HG03066 (cell line): ENCODE data around the gene FRRS1L.
"Not testable (repeated sequence)": the region's sequence is repeated elsewhere in the genome, so short reads cannot be mapped to it uniquely, and the experiment has no call there.

Source experiments
- ATAC-seq: cut with Tn5 transposase; IDR thresholded peaks from one replicate; pipeline ENCODE4 v1.9.1; 2021; ENCODE audit warnings: low read depth; ENCODE audit not compliant: unreplicated experiment

FRRS1L gene

DNA sequence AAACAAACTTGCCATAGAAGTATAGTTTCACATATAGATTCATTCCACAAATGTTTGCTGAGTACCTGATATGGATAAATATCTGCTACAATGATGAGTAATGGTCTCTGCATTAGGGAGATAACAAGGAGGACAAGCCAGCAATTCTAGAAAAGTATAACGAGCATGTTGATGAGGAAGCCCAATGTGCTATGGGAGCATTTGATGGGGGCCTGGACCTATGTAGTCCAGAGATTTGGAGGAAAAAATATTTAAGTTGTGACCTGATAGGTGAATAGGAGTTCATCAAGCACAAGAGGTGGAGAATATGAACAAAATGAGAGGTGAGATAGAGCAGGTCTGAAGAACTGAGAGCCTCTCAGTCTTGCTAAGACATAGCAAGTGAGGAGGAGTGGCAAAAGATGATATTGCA, 32.9 kb downstream of the FRRS1L start:
- ATAC-seq: no peak

DNA sequence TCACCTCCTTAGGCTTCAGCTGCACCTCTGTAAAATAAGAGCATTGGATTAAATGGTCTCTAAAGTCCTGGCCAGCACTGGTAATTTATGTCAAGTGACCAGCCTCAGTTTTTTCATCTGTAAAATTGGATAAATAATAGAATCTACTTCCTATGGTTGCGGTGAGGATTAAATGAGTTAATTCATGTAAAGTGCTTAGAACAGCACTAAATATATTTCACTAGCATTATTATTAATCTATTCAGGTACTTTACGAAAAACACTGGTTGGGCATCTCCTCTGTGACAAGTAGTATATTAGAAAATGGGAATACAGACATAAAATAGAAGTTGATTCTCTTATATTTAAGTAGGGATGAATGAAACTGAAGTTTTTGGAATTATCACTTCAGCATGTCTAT, 33.5 kb downstream of the FRRS1L start:
- ATAC-seq: no peak

DNA sequence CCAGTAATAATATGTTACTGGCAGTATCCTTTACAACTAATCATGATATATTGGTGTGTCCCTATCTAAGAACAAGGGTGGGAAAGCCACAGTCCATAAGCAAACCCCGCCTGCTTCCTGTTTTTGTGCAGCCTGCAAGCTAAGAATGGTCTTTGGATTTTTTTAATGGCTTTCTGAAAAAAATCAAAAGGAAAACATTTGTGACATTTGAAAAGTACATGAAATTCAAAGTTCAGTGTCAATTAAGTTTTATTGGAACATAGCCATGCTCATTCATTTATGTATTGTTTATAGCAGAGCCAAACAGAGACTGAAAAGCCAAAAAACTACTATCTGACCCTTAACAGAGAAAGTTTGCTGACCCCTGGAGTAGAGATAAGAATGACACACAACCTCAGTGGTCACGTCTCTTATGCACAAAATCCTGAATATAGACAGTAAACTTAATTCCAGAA, 34.5 kb downstream of the FRRS1L start:
- no peak for ATAC-seq

GRCh38 chr9:109129470-109130197, 37.4 kb downstream of the FRRS1L start:
- ATAC-seq: no peak

DNA sequence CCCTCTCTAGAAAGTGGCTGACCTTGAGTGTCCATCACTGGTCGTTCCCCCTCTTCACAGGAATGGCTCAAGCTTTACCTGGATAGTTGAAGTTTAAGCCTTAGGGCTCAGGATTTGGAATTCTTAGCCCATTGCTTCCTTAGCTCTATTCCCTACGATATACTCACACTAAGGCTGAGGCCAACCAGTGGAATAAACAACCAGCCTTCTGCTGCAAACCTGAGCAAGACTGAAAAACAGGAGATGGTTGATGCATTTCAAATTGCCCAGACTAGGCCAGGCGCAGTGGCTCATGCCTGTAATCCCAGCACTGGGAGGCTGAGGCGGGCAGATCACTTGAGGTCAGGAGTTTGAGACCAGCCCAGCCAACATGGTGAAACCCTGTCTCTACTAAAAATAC, 40.4 kb downstream of the FRRS1L start:
- ATAC-seq: not testable (repeated sequence)

GRCh38 chr9:109124121-109124520, 42.9 kb downstream of the FRRS1L start:
- ATAC-seq: no peak

DNA sequence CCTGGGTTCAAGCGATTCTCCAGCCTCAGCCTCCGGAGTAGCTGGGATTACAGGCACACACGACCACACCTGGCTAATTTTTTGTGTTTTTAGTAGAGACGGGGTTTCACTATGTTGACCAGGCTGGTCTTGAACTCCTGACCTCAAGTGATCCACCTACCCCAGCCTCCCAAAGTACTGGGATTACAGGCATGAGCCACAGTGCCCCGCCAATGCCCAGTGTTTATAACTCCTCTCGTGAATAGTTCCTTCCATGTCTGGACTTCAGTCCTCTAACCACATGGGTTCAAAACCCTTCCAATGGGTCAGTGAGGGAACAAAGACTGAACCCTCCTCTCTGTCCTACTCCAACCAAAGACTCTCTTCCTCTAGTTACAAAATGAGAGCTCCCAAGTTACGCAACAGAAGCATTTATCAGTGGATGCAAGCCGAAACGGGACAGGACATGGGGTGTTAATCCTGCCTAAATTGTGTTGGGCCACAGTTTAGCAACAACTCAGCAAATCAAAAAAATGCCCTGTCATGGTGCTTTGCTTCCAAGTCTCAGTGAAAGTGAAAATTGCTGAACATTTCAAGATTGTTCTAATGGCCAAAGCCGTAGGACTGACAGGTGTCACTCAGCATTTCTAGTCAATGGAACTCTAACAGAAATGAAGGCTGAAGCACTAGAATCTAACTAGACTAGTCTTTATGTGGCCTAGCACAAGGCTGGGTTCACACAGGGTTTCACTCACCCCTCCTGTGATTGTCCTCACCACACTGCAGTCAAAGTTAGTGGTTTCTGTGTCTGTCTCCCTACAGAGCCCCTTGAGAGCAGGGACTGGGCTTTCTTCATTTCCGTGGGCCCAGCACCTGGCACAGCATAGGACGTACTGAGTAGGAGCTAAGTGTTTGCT, 44.1 kb downstream of the FRRS1L start:
- peak; percentile 24 for ATAC-seq

- ATAC-seq: no peak
Observed at GRCh38 chr9:109121232-109121796, 45.7 kb downstream of the FRRS1L start.

DNA sequence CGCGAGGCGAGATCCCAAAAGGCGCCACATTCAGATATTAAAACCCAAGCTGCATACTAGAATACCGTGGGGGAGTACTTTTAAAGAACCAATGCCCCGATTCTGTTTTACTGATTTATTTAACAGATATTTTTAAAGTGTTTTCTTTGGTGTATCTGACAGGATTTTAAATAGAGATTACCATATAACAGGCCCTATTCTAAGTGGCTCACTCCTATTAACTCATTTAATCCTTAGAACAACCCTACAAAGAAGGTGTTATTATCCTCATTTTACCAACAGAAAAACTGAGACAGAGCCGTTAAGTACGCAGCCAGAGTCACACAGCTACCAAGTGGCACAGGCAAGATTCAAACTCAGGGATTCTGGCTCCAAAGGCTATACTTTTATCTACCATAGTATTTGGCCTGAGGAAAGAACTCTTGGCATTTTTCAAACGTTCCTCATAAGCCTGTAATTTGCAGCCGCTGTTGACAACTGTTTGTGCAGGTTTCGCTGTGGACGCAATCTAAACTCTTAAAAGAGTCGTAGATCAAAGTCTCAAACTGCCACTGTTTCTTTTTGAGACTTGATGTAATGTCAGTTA, 46.8 kb downstream of the FRRS1L start:
- ATAC-seq: no peak

DNA sequence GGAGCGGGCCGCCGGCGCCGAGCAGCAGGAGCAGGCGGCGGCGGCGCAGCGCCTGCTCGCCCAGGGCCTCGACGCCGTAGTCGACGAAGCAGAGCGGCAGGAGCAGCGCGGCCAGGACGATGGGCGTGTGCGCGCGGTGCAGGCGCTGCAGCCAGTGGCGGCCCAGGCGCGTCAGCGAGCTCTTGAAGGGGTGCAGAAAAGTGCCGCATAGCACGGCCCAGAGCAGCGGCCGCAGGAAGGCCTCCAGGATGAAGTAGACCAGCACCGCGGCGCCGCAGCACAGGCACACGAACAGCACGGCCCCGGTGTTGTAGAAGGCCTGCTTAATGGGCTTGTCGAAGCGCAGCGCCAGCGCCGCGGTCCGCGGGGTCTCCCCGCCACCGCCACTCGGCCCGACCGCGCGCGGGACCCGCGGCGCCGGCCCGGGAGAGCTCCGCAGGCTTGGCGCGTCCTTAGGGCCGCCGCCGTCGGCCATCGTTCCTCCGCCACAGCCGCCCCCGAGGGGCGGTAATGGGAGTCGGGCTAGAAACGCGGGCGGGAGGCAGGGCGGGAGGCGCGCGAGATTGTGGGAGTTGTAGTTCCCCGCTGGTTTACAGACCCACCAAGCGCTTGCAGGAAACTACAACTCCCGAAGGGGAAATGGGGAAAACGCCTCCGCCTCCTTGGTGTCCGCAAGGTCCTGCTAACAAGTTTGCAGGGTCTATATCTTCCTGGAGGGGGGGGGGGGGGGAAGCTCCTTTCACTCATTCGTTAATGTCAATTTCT, 47.4 kb downstream of the FRRS1L start, which contains the start of gene TMEM245:
Gene TMEM245, minus strand, starts transcription at position 509 of the 765 bp plus-strand sequence. Its CDS starts 34 bp downstream, at position 475.
- ATAC-seq: peak; percentile 88

GRCh38 chr9:109118808-109119438, 48.1 kb downstream of the FRRS1L start:
- ATAC-seq: no peak

DNA sequence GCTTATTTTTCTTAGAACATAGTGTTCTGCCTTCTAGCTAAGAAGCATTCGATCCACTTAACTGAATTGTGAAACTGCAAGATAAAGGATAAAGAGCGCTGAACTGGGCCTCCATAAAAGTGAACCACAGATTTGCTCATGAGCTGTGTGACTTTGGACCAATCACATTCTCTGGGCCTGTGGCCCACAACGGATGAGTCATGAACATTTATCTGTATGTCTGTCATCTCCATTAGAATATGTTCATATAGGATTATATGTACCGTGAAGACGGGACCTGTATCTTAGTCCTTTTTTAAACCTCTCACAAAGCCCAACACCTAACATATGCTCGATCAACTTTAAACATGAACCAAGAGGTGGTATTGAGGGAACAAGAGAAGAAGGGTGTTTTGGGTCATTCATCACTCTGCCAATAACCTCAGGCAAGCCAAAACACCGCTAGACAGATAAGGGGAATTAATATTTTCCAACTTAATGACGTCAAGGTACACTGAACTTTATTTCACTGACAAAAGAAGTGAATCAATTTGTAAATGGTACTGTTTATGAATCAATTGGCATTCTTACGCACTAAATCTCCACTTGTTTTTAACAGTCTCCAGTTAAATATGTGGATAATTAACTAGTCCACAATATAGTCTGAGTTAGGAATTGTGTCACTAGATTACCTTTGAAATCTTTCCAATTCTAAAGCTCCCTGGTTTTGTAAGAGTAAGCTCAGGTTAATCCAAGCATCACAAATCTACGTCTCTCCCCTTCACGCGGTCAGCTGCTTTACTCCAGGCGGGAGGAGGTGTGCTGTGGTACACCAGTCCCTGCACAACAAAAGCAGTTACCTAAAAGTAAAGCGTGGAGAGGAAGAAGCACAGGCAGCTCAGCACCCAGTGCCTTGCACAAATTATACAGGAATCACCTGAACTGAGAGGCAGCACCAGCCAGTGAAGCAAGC, 48.9 kb downstream of the FRRS1L start:
- ATAC-seq: no peak

DNA sequence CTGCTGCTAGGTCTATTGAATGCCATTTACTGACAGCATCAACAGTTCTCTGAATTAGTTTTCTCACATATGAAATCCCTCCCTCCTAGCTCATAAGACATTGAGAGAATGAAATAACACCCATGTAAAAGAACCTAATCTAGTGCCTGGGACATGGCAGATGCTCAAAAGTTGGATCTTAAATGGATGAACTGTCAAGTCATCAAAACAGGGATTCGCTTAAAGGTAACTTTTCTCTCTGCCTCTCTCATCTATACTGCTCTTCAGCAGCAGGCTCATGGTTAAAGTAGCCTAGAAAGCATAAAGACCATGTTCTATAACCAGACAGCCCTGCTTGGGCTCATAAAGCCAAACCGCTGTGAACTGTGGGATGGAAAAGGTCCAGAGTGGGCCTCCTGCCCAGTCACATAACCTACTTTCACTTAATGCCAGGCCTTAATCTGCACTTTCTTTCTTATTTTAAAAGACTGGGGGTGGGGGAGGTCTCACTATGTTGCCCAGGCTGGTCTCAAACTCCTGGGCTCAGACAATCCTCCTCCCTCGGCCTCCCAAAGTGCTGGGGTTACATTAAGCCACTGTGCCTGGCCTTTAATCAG, 51.0 kb downstream of the FRRS1L start:
- no peak for ATAC-seq

GRCh38 chr9:109114670-109115069, 52.4 kb downstream of the FRRS1L start:
- ATAC-seq: no peak

- ATAC-seq: no peak
Observed at GRCh38 chr9:109113892-109114609, 53.0 kb downstream of the FRRS1L start.

DNA sequence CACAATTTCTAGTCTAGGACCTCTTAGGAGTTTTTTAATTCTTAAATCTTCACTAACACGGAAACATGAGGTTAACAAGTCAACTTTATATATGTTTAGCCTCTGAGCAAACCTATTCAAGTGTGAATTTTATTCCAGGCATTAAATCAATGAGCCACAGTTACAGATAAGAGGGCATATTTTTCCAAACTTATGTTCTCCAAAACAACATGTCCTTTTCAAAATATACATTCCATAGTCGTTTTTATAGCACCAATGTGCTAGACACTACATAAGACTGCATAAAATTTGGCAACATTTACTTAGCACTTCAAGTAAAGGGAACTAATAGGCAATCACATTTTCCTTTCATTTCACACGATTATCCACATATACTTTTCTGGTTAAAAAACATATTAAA, 53.8 kb downstream of the FRRS1L start:
- ATAC-seq: no peak

GRCh38 chr9:109110329-109111021, 56.6 kb downstream of the FRRS1L start:
- peak; percentile 84 for ATAC-seq
